ENCODE measurements around the gene DOK3. TPM values are rescaled to one million over a fixed set of nuclear protein-coding genes. Genes with fewer than 3 reads are reported as not detected.

Gene DOK3
- total and polyA plus RNA-seq, 10 of the 15 experiments (the other 5 are each of a cell fraction or from before 2014, with no cell fraction given): 6.6 to 107 (median 52.1) TPM

DNA sequence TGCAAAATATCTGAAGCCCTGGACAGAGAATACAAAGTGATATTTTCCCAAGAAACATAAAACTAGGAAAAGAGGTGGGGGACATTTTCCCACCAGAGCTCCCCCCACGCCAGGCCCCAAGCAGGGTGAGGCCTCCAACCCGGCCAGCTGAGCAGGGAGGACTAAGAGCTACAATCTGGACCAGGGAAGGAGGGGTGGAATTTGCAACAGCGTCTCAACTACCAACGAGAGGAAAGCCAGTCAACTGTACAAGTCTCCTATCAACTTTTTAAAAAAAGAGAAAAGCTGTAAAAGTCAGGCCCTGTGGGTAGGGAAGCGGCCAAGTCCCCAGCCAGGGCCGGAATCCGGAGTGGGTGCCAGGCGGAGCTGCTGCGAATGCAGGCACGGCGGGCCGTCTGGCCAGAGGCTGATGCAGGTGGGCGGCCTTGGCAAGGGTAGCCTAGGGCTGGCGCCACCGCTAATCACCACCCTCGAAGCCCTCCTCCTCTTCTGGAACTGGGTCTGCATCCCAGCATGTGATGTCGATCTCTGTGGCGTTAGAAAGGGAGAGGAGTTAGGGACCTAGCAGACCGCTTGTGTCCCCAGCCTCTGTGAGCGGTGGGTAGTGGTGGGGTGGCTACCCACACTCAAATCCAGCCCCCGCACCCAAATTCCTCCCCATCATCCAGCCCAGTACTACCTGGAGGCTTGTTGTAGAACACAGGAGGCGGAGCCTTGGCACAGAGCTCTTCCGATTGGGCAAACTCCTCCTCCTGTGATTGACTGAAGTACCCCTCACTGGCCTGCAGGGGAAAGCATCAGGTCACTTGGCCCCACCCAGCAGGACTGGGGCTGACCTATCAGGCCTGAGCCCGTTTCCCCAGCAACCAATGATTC lies 52.4 kb downstream of the DOK3 start (continued):
- TF ChIP-seq, protein P1, sequence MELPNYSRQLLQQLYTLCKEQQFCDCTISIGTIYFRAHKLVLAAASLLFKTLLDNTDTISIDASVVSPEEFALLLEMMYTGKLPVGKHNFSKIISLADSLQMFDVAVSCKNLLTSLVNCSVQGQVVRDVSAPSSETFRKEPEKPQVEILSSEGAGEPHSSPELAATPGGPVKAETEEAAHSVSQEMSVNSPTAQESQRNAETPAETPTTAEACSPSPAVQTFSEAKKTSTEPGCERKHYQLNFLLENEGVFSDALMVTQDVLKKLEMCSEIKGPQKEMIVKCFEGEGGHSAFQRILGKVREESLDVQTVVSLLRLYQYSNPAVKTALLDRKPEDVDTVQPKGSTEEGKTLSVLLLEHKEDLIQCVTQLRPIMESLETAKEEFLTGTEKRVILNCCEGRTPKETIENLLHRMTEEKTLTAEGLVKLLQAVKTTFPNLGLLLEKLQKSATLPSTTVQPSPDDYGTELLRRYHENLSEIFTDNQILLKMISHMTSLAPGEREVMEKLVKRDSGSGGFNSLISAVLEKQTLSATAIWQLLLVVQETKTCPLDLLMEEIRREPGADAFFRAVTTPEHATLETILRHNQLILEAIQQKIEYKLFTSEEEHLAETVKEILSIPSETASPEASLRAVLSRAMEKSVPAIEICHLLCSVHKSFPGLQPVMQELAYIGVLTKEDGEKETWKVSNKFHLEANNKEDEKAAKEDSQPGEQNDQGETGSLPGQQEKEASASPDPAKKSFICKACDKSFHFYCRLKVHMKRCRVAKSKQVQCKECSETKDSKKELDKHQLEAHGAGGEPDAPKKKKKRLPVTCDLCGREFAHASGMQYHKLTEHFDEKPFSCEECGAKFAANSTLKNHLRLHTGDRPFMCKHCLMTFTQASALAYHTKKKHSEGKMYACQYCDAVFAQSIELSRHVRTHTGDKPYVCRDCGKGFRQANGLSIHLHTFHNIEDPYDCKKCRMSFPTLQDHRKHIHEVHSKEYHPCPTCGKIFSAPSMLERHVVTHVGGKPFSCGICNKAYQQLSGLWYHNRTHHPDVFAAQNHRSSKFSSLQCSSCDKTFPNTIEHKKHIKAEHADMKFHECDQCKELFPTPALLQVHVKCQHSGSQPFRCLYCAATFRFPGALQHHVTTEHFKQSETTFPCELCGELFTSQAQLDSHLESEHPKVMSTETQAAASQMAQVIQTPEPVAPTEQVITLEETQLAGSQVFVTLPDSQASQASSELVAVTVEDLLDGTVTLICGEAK (IDR thresholded peaks at IDR 0.05; ENCODE audit: borderline replicate concordance): no peak
- TF ChIP-seq CREM (IDR thresholded peaks at IDR 0.05; ENCODE audit: low read depth) (peak; percentile 42; the same call in 1 of the 2 replicates), YBX1 (IDR thresholded peaks at IDR 0.05) (no peak), HDGF (IDR thresholded peaks at IDR 0.05) (0 out of 2 replicates have a peak, but pooled peaks have one; percentile 18), RFX5 (IDR thresholded peaks at IDR 0.05; ENCODE audit: low read depth, low read length) (peak; percentile 95), BMI1 (IDR thresholded peaks at IDR 0.05; ENCODE audit: borderline replicate concordance) (peak; percentile 91), RBBP5 (conservative IDR thresholded peaks at IDR 0.05) (no peak)
- TF ChIP-seq, protein P2, sequence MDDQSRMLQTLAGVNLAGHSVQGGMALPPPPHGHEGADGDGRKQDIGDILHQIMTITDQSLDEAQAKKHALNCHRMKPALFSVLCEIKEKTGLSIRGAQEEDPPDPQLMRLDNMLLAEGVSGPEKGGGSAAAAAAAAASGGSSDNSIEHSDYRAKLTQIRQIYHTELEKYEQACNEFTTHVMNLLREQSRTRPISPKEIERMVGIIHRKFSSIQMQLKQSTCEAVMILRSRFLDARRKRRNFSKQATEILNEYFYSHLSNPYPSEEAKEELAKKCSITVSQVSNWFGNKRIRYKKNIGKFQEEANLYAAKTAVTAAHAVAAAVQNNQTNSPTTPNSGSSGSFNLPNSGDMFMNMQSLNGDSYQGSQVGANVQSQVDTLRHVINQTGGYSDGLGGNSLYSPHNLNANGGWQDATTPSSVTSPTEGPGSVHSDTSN (IDR thresholded peaks at IDR 0.05; ENCODE audit: insufficient replicate concordance, low read depth, low read length): peak; percentile 82
- TF ChIP-seq, protein P3, sequence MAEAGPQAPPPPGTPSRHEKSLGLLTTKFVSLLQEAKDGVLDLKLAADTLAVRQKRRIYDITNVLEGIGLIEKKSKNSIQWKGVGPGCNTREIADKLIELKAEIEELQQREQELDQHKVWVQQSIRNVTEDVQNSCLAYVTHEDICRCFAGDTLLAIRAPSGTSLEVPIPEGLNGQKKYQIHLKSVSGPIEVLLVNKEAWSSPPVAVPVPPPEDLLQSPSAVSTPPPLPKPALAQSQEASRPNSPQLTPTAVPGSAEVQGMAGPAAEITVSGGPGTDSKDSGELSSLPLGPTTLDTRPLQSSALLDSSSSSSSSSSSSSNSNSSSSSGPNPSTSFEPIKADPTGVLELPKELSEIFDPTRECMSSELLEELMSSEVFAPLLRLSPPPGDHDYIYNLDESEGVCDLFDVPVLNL (IDR thresholded peaks at IDR 0.05; ENCODE audit: low read depth, low read length): no peak
- TF ChIP-seq, protein P4, sequence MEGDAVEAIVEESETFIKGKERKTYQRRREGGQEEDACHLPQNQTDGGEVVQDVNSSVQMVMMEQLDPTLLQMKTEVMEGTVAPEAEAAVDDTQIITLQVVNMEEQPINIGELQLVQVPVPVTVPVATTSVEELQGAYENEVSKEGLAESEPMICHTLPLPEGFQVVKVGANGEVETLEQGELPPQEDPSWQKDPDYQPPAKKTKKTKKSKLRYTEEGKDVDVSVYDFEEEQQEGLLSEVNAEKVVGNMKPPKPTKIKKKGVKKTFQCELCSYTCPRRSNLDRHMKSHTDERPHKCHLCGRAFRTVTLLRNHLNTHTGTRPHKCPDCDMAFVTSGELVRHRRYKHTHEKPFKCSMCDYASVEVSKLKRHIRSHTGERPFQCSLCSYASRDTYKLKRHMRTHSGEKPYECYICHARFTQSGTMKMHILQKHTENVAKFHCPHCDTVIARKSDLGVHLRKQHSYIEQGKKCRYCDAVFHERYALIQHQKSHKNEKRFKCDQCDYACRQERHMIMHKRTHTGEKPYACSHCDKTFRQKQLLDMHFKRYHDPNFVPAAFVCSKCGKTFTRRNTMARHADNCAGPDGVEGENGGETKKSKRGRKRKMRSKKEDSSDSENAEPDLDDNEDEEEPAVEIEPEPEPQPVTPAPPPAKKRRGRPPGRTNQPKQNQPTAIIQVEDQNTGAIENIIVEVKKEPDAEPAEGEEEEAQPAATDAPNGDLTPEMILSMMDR (IDR thresholded peaks at IDR 0.05 in 2 of 3, conservative IDR thresholded peaks at IDR 0.05 in 1 of 3; ENCODE audit: control insufficient read depth in 2 of 3, extremely low read depth in 1 of 3, insufficient read depth in 1 of 3, low read depth in 3 of 3, low read length in 3 of 3): peak; percentile 34 to 64 (median 58)
- TF ChIP-seq, protein P5, sequence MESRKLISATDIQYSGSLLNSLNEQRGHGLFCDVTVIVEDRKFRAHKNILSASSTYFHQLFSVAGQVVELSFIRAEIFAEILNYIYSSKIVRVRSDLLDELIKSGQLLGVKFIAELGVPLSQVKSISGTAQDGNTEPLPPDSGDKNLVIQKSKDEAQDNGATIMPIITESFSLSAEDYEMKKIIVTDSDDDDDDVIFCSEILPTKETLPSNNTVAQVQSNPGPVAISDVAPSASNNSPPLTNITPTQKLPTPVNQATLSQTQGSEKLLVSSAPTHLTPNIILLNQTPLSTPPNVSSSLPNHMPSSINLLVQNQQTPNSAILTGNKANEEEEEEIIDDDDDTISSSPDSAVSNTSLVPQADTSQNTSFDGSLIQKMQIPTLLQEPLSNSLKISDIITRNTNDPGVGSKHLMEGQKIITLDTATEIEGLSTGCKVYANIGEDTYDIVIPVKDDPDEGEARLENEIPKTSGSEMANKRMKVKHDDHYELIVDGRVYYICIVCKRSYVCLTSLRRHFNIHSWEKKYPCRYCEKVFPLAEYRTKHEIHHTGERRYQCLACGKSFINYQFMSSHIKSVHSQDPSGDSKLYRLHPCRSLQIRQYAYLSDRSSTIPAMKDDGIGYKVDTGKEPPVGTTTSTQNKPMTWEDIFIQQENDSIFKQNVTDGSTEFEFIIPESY (IDR thresholded peaks at IDR 0.05): no peak

All from GM12878 (cell line).